IMR-90 (cell line): ENCODE measurements around the gene IGSF3. TPM values are rescaled to one million over a fixed set of nuclear protein-coding genes. Genes with fewer than 3 reads are reported as not detected.

Experiments
- ATAC-seq: fragments of 200-7000 bp; cut with Tn5 transposase; 2 replicates; pipeline ENCODE4 v1.9.1; 2020; ENCODE audit warnings: low read depth, mild to moderate bottlenecking, moderate library complexity
- BruUV-seq: library from RNA; stranded (reverse); fragments of 400-500 nt; replicated peaks from 2 replicates; lab custom pipeline; 2021; lab: Mats Ljungman, UMichigan
- CTCF ChIA-PET: fragments of 300-600 bp; formaldehyde crosslinking; extraction: SDS; loops from one replicate; lab custom pipeline; 2021; ENCODE audit warnings: antibody characterized with exemption; lab: Yijun Ruan, JAX
- POLR2A ChIA-PET: fragments of 300-600 bp; sonication (Branson Sonifier 250); formaldehyde crosslinking; loops from one replicate; lab custom pipeline; 2022; ENCODE audit warnings: antibody characterized with exemption; ENCODE audit not compliant: unreplicated experiment; lab: Charles Lee
- DNase-seq: peaks from one replicate; pipeline ENCODE4 v3.0.0; 2013
- H2AFZ ChIP-seq: replicated peaks from 2 replicates; pipeline ENCODE3; 2013; ENCODE audit warnings: low read length, mild to moderate bottlenecking; ENCODE audit not compliant: poor library complexity
- H2AK5ac ChIP-seq: 2 replicates; pipeline ENCODE4 v1.6.1; 2013; ENCODE audit warnings: low read depth, low read length, inconsistent platforms
- H2AK9ac ChIP-seq: replicated peaks from 2 replicates; pipeline ENCODE3; 2013; ENCODE audit warnings: mild to moderate bottlenecking, low read depth, low read length, moderate library complexity; ENCODE audit not compliant: poor library complexity
- H2BK120ac ChIP-seq: 2 replicates; pipeline ENCODE4 v1.6.1; 2013; ENCODE audit warnings: low read depth, low read length, inconsistent platforms
- H2BK15ac ChIP-seq: 3 replicates; pipeline ENCODE4 v1.6.1; 2013; ENCODE audit warnings: low read depth, low read length, inconsistent platforms
- H2BK20ac ChIP-seq: 2 replicates; pipeline ENCODE4 v1.6.1; 2013; ENCODE audit warnings: low read depth, mild to moderate bottlenecking, inconsistent platforms, low read length, moderate library complexity
- H2BK5ac ChIP-seq: 2 replicates; pipeline ENCODE4 v1.6.1; 2013; ENCODE audit warnings: mild to moderate bottlenecking, low read depth, low read length, inconsistent platforms; ENCODE audit not compliant: poor library complexity, severe bottlenecking
- H3K14ac ChIP-seq: replicated peaks from 2 replicates; pipeline ENCODE4 v1.6.1; 2013; ENCODE audit warnings: low read depth, low read length, inconsistent platforms
- H3K18ac ChIP-seq: 2 replicates; pipeline ENCODE4 v1.6.1; 2013; ENCODE audit warnings: low read depth, low read length, control low read depth
- H3K23ac ChIP-seq: 2 replicates; pipeline ENCODE4 v1.6.1; 2013; ENCODE audit warnings: low read depth, low read length, inconsistent platforms
- H3K27ac ChIP-seq: 2 replicates; pipeline ENCODE4 v1.5.1; 2013; ENCODE audit warnings: mild to moderate bottlenecking, control low read depth, low read length; ENCODE audit not compliant: insufficient read depth
- H3K27me3 ChIP-seq: 2 replicates; pipeline ENCODE4 v1.6.1; 2013; ENCODE audit warnings: low read length; ENCODE audit not compliant: control insufficient read depth, insufficient read depth
- H3K36me3 ChIP-seq: 2 replicates; pipeline ENCODE4 v1.6.1; 2013; ENCODE audit warnings: low read length, mixed read lengths; ENCODE audit not compliant: control insufficient read depth, insufficient read depth
- H3K4ac ChIP-seq: 2 replicates; pipeline ENCODE4 v1.6.1; 2013; ENCODE audit warnings: low read depth, low read length, inconsistent platforms
- H3K4me1 ChIP-seq: 2 replicates; pipeline ENCODE4 v1.6.1; 2013; ENCODE audit warnings: low read length, mixed read lengths; ENCODE audit not compliant: control insufficient read depth, insufficient read depth
- H3K4me2 ChIP-seq: 2 replicates; pipeline ENCODE4 v1.6.1; 2013; ENCODE audit warnings: low read depth, mild to moderate bottlenecking, control low read depth, low read length, moderate library complexity
- H3K4me3 ChIP-seq: 2 replicates; pipeline ENCODE4 v1.5.1; 2013; ENCODE audit warnings: low read depth, mild to moderate bottlenecking, control low read depth, low read length, moderate library complexity; ENCODE audit not compliant: insufficient read depth
- H3K56ac ChIP-seq: 2 replicates; pipeline ENCODE4 v1.6.1; 2013; ENCODE audit warnings: low read length, inconsistent platforms; ENCODE audit not compliant: insufficient read depth; ENCODE audit errors: extremely low read depth
- H3K79me1 ChIP-seq, 2 experiments: 2 replicates each; pipeline ENCODE4 v1.6.1; 2013; ENCODE audit warnings: low read length in 2 of 2, inconsistent platforms in 1 of 2, low read depth in 1 of 2
- H3K9ac ChIP-seq: 2 replicates; pipeline ENCODE4 v1.6.1; 2013; ENCODE audit warnings: low read depth, low read length, control low read depth
- H3K9me1 ChIP-seq: 2 replicates; pipeline ENCODE4 v1.6.1; 2013; ENCODE audit warnings: low read length, inconsistent platforms; ENCODE audit not compliant: insufficient read depth
- H3K9me3 ChIP-seq: 2 replicates; pipeline ENCODE4 v1.6.1; 2013; ENCODE audit warnings: low read length; ENCODE audit not compliant: control insufficient read depth, insufficient read depth
- H4K20me1 ChIP-seq: 2 replicates; pipeline ENCODE4 v1.6.1; 2013; ENCODE audit warnings: low read length, inconsistent platforms; ENCODE audit not compliant: insufficient read depth
- H4K5ac ChIP-seq: 2 replicates; pipeline ENCODE4 v1.6.1; 2013; ENCODE audit warnings: mild to moderate bottlenecking, low read depth, low read length, control low read depth
- H4K8ac ChIP-seq, 2 experiments: 2 replicates each; pipeline ENCODE4 v1.6.1; 2013; ENCODE audit warnings: low read depth in 2 of 2, low read length in 2 of 2, control low read depth in 1 of 2, inconsistent platforms in 1 of 2
- H4K91ac ChIP-seq: 2 replicates; pipeline ENCODE4 v1.6.1; 2013; ENCODE audit warnings: low read depth, low read length, inconsistent platforms; ENCODE audit not compliant: insufficient read depth
- BHLHE40 ChIP-seq: fragments of 150-350 bp; IDR thresholded peaks from 2 replicates; pipeline ENCODE4 v1.6.1; 2016; ENCODE audit warnings: mild to moderate bottlenecking, low read depth, low read length
- CEBPB ChIP-seq: IDR thresholded peaks from 2 replicates; pipeline ENCODE4 v1.6.1; 2012; ENCODE audit warnings: low read depth, low read length, improper control_type of control experiment
- CHD1 ChIP-seq: IDR thresholded peaks from 2 replicates; pipeline ENCODE4 v1.6.1; 2012; ENCODE audit warnings: low read depth, low read length, improper control_type of control experiment
- FOS ChIP-seq: fragments of 150-350 bp; IDR thresholded peaks from 2 replicates; pipeline ENCODE4 v1.6.1; 2016; ENCODE audit warnings: low read depth, low read length
- MAFK ChIP-seq: IDR thresholded peaks from 2 replicates; pipeline ENCODE4 v1.6.1; 2012; ENCODE audit warnings: low read depth, low read length, improper control_type of control experiment
- MAZ ChIP-seq: IDR thresholded peaks from 2 replicates; pipeline ENCODE4 v1.6.1; 2012; ENCODE audit warnings: low read depth, mild to moderate bottlenecking, low read length, improper control_type of control experiment, moderate library complexity, borderline replicate concordance
- NFE2L2 ChIP-seq: fragments of 150-350 bp; IDR thresholded peaks from 2 replicates; pipeline ENCODE4 v1.6.1; 2016; ENCODE audit warnings: low read depth, mild to moderate bottlenecking, low read length
- RAD21 ChIP-seq: IDR thresholded peaks from 2 replicates; pipeline ENCODE4 v1.6.1; 2012; ENCODE audit warnings: low read length, improper control_type of control experiment
- RCOR1 ChIP-seq: IDR thresholded peaks from 2 replicates; pipeline ENCODE4 v1.6.1; 2012; ENCODE audit warnings: mild to moderate bottlenecking, low read length, improper control_type of control experiment; ENCODE audit not compliant: insufficient replicate concordance
- SMC3 ChIP-seq: fragments of 150-350 bp; IDR thresholded peaks from 2 replicates; pipeline ENCODE4 v1.6.1; 2016; ENCODE audit warnings: low read depth, mild to moderate bottlenecking, antibody characterized with exemption, low read length, moderate library complexity
- WGBS, 2 experiments: methylation state at CpG; one replicate each; pipeline versions ENCODE4 v1.1.5 to v1.1.7; 2013; ENCODE audit warnings: missing lambda C conversion rate in 2 of 2; ENCODE audit not compliant: insufficient read length in 1 of 2; ENCODE audit errors: extremely low coverage in 2 of 2; 5-methylcytosine and 5-hydroxymethylcytosine counted together
- dilution Hi-C: fragments of 300-500 bp; cut with HindIII; formaldehyde crosslinking; loops from one replicate; pipeline ENCODE4 v1.14.3; 2018; ENCODE audit warnings: low sequenced_read_pairs; ENCODE audit not compliant: unreplicated experiment
- in situ Hi-C: fragments of 300-500 bp; cut with MboI; formaldehyde crosslinking; loops from 3 replicates; pipeline ENCODE4 v1.14.3; 2019; ENCODE audit warnings: low sequenced_read_pairs, inconsistent platforms, mixed read lengths
- intact Hi-C: fragments of 100-400 bp; cut with micrococcal nuclease; formaldehyde crosslinking; loops from 2 replicates; pipeline ENCODE4 v1.10.0; 2022
- polyA plus RNA-seq, 3 experiments: library from polyadenylated mRNA; depleted of rRNA; stranded (reverse); fragments of >200 nt; gene quantifications; 2 replicates each; pipeline ENCODE4 v1.2.3, GENCODE V29; 2012; ENCODE audit warnings: low replicate concordance in 1 of 3
- total RNA-seq: library from RNA; depleted of rRNA; stranded (reverse); fragments of >200 nt; gene quantifications from 2 replicates; pipeline ENCODE4 v1.2.3, GENCODE V29; 2012
- TF ChIP-seq, protein P1 (sequence below): conservative IDR thresholded peaks from 2 replicates; pipeline ENCODE4 v1.5.1; 2012; ENCODE audit warnings: mild to moderate bottlenecking, low read depth, low read length, improper control_type of control experiment
- TF ChIP-seq, protein P2 (sequence below): fragments of 150-350 bp; IDR thresholded peaks from 2 replicates; pipeline ENCODE4 v1.6.1; 2016; ENCODE audit warnings: low read depth, mild to moderate bottlenecking, low read length, moderate library complexity, borderline replicate concordance
- TF ChIP-seq, protein P3 (sequence below): fragments of 150-350 bp; IDR thresholded peaks from 2 replicates; pipeline ENCODE4 v1.6.1; 2017; ENCODE audit warnings: mild to moderate bottlenecking, antibody characterized with exemption, low read length, low read depth

Gene IGSF3
- total and polyA plus RNA-seq, 2 of the 4 experiments (the other 2 are of a cell fraction) = under 0.01 to 0.02 TPM

DNA sequence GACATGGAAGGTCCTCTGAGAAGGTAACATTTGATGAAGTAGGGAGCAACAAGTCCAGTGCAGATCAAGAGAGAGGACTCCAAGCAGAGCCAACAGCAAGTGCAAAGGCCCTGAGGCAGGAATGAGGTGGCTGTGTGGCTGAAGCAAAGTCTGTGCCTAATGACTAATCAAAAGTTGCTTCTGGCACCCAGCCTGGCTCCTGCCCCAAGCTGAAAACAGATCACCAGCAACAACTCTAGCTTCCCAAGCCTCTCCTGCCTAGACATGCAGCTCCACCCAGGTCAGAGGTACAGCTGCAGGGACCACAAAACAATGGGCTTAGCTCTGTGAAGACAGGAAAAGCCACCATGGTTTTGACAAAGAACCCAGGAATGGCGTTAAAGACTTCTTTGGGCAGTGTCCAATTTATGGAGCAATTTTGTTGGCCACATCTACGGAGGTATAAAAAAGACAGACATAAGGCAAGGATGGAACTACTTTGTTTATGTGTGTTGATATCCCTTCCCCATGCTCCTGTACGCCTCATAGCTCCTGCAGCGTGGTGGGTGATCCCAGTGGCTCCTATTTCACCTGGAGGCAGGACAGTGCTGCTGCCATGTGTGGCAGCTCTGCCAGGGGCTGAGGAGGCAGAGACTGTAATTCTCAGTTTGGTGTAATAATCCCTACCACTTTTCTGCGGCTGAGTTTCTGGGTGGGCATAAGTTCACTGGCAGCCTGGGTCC lies 26.4 kb upstream of the IGSF3 start:
- H3K9ac ChIP-seq = no peak overlapping the region
- H2BK5ac ChIP-seq = no peak overlapping the region
- H3K4me2 ChIP-seq = no peak overlapping the region
- H2BK15ac ChIP-seq = no peak overlapping the region
- CTCF ChIA-PET = no interaction called here
- H3K27me3 ChIP-seq = no peaks in the 10 kb centered on the region
- no peak overlapping the region for H3K4ac ChIP-seq
- no TSS peak for BruUV-seq
- H2AK9ac ChIP-seq = no peak overlapping the region
- no peak overlapping the region for H4K91ac ChIP-seq
- H3K23ac ChIP-seq = no peak overlapping the region
- WGBS, 2 experiments = no CpG with 5 or more reads among the region's 5 CpGs
- no peak overlapping the region for H3K18ac ChIP-seq
- H4K20me1 ChIP-seq = no peaks in the 10 kb centered on the region
- H3K9me1 ChIP-seq = no peaks in the 10 kb centered on the region
- no peak overlapping the region for H3K4me3 ChIP-seq
- intact Hi-C loops (no loop called here), in situ Hi-C loops (no loop called here), dilution Hi-C loops (no loop called here)
- H2BK120ac ChIP-seq = no peak overlapping the region
- no peak overlapping the region for H3K56ac ChIP-seq
- H2AK5ac ChIP-seq = no peak overlapping the region
- no peak overlapping the region for H2BK20ac ChIP-seq
- no peak overlapping the region for H4K8ac ChIP-seq
- H3K27ac ChIP-seq = no peak overlapping the region
- H4K5ac ChIP-seq = no peak overlapping the region
- H3K36me3 ChIP-seq = no peaks in the 10 kb centered on the region
- H3K14ac ChIP-seq = no peak overlapping the region
- POLR2A ChIA-PET = no interaction called here
- no peaks in the 10 kb centered on the region for H3K9me3 ChIP-seq
- H2AFZ ChIP-seq = no peak overlapping the region
- TF ChIP-seq SMC3 (no peak), BHLHE40 (no peak), MAZ (no peak), FOS (no peak), NFE2L2 (no peak), CHD1 (no peak), CEBPB (no peak), MAFK (no peak), RAD21 (no peak), RCOR1 (no peak)
- TF ChIP-seq, protein P1, sequence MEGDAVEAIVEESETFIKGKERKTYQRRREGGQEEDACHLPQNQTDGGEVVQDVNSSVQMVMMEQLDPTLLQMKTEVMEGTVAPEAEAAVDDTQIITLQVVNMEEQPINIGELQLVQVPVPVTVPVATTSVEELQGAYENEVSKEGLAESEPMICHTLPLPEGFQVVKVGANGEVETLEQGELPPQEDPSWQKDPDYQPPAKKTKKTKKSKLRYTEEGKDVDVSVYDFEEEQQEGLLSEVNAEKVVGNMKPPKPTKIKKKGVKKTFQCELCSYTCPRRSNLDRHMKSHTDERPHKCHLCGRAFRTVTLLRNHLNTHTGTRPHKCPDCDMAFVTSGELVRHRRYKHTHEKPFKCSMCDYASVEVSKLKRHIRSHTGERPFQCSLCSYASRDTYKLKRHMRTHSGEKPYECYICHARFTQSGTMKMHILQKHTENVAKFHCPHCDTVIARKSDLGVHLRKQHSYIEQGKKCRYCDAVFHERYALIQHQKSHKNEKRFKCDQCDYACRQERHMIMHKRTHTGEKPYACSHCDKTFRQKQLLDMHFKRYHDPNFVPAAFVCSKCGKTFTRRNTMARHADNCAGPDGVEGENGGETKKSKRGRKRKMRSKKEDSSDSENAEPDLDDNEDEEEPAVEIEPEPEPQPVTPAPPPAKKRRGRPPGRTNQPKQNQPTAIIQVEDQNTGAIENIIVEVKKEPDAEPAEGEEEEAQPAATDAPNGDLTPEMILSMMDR = no peak
- TF ChIP-seq, protein P2, sequence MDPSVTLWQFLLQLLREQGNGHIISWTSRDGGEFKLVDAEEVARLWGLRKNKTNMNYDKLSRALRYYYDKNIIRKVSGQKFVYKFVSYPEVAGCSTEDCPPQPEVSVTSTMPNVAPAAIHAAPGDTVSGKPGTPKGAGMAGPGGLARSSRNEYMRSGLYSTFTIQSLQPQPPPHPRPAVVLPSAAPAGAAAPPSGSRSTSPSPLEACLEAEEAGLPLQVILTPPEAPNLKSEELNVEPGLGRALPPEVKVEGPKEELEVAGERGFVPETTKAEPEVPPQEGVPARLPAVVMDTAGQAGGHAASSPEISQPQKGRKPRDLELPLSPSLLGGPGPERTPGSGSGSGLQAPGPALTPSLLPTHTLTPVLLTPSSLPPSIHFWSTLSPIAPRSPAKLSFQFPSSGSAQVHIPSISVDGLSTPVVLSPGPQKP = no peak
- TF ChIP-seq, protein P3, sequence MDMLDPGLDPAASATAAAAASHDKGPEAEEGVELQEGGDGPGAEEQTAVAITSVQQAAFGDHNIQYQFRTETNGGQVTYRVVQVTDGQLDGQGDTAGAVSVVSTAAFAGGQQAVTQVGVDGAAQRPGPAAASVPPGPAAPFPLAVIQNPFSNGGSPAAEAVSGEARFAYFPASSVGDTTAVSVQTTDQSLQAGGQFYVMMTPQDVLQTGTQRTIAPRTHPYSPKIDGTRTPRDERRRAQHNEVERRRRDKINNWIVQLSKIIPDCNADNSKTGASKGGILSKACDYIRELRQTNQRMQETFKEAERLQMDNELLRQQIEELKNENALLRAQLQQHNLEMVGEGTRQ = no peak
- ATAC-seq (no peak), DNase-seq (no peak)
- H3K4me1 ChIP-seq = no peaks in the 10 kb centered on the region
- H3K79me1 ChIP-seq = no peaks in the 10 kb centered on the region
